Suprapubic skin (tissue), 4 donors: ENCODE measurements around the gene IL3. TPM values are rescaled to one million over a fixed set of nuclear protein-coding genes. Genes with fewer than 3 reads are reported as not detected.

ENCODE experiments used
- DNase-seq, 2 donors: peaks; one replicate each; pipeline ENCODE4 v3.0.0-alpha.2; 2019; ENCODE audit warnings: low spot score in 2 of 2
- H3K27ac ChIP-seq: fragments of 200-600 bp; sonication (generic); one replicate; pipeline ENCODE4 v1.5.1; 2019
- H3K27me3 ChIP-seq: fragments of 200-600 bp; sonication (generic); one replicate; pipeline ENCODE4 v1.5.1; 2019
- H3K36me3 ChIP-seq: fragments of 200-600 bp; sonication (generic); one replicate; pipeline ENCODE4 v1.5.1; 2019
- H3K4me1 ChIP-seq: fragments of 200-600 bp; sonication (generic); one replicate; pipeline ENCODE4 v1.5.1; 2019
- H3K4me3 ChIP-seq: fragments of 200-600 bp; sonication (generic); one replicate; pipeline ENCODE4 v1.5.1; 2019; ENCODE audit warnings: mild to moderate bottlenecking
- H3K9me3 ChIP-seq: fragments of 200-600 bp; sonication (generic); one replicate; pipeline ENCODE4 v1.5.1; 2019
- EP300 ChIP-seq: sonication (generic); formaldehyde crosslinking; IDR thresholded peaks from one replicate; pipeline ENCODE4 v1.6.1; 2017; ENCODE audit warnings: antibody characterized with exemption
- POLR2A ChIP-seq, 2 donors: fragments of 450-650 bp; IDR thresholded peaks; one replicate each; pipeline ENCODE4 v1.6.1; 2017; ENCODE audit warnings: antibody characterized with exemption in 2 of 2, mild to moderate bottlenecking in 2 of 2, moderate library complexity in 2 of 2
- POLR2AphosphoS5 ChIP-seq, 3 donors: sonication (generic); formaldehyde crosslinking; IDR thresholded peaks; one replicate each; pipeline ENCODE4 v1.6.1; 2017; ENCODE audit warnings: antibody characterized with exemption in 3 of 3
- WGBS: methylation state at CpG from one replicate; pipeline ENCODE4 v1.1.5; 2018; 5-methylcytosine and 5-hydroxymethylcytosine counted together
- total RNA-seq, 4 donors: library from RNA; depleted of rRNA; stranded (reverse); fragments of >200 nt; gene quantifications; one replicate each; pipeline ENCODE4 v1.1.0, GENCODE V29; 2016
- TF ChIP-seq, protein P1 (sequence below), 2 donors: fragments of 200-600 bp in 1 of 2; fragments of 450-650 bp in 1 of 2; sonication (generic) in 1 of 2; IDR thresholded peaks; one replicate each; pipeline ENCODE4 v1.5.1; 2016 to 2019; ENCODE audit warnings: antibody characterized with exemption in 2 of 2, mild to moderate bottlenecking in 1 of 2, moderate library complexity in 1 of 2

IL3 gene
- total RNA-seq, 4 donors from 2014 or later = not detected

DNA sequence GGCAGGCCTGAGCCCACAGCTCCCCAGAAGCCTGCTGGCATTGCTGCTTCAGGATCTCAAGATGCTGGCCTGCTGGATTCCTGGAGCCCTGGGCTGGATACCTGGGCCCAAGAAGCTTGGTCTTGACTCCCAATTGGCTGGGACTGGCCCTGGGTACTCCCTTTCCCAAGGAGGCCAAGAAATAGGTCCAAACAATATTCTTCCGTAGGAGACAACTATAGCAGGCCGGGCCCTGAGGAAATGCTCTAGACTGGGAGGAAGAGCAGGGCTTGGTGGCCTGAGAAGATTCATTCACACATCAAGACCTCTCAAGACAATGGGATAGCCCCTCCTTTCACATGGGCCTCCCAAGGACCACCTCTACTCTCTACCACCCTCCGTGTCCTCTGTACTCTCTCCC lies 21.0 kb downstream of the IL3 start:
- no peaks in the 10 kb centered on the region for H3K27me3 ChIP-seq
- peaks cover 8% of the 10 kb centered on the region for H3K4me1 ChIP-seq
- no peak overlapping the region for H3K4me3 ChIP-seq
- WGBS = 91% methylated on average over 3 of the region's 3 CpGs
- TF ChIP-seq POLR2A (IDR thresholded peaks at IDR 0.05) (no peak), POLR2AphosphoS5 (IDR thresholded peaks at IDR 0.05) (no peak), EP300 (no peak)
- TF ChIP-seq, protein P1, sequence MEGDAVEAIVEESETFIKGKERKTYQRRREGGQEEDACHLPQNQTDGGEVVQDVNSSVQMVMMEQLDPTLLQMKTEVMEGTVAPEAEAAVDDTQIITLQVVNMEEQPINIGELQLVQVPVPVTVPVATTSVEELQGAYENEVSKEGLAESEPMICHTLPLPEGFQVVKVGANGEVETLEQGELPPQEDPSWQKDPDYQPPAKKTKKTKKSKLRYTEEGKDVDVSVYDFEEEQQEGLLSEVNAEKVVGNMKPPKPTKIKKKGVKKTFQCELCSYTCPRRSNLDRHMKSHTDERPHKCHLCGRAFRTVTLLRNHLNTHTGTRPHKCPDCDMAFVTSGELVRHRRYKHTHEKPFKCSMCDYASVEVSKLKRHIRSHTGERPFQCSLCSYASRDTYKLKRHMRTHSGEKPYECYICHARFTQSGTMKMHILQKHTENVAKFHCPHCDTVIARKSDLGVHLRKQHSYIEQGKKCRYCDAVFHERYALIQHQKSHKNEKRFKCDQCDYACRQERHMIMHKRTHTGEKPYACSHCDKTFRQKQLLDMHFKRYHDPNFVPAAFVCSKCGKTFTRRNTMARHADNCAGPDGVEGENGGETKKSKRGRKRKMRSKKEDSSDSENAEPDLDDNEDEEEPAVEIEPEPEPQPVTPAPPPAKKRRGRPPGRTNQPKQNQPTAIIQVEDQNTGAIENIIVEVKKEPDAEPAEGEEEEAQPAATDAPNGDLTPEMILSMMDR (IDR thresholded peaks at IDR 0.05) = no peak
- H3K36me3 ChIP-seq = no peaks in the 10 kb centered on the region
- no peaks in the 10 kb centered on the region for H3K9me3 ChIP-seq
- no peak for DNase-seq
- no peak overlapping the region for H3K27ac ChIP-seq

DNA sequence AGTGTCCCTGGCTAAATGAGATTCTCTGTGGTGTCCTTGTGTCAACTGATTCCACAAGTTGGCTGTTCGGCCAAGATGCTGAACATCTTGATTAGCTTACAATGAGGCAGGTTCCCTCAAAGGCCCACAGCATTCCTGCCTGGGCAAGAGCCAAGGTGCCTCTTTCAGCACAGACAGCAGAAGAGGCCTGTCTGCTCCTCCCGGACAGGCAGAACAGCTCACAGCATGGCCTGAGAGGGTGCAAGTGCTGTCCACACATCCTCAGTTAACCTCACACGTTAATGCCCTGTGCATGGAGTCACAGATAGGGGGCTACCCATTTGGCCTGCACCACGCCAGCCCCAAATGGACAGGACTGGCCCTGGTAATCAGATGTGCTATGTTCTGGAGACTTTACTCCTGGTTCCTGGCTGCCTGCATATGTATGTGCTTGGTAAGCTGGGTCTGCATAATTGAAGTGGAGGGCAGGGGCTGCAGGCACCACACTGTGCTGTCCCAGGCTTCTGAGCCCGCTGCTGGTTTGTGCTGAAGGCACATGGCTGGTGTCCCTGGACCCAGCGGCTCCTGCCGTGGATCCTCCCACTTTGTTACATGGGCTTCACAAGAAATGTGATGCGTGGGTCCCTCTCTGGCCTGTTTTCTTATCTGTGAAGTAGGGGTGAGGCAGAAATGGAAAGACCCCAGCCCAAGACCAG lies 22.0 kb downstream of the IL3 start:
- Histone ChIP-seq H3K36me3 (no peaks in the 10 kb centered on the region), H3K4me3 (no peak overlapping the region), H3K4me1 (peaks cover 10% of the 10 kb centered on the region), H3K9me3 (no peaks in the 10 kb centered on the region), H3K27ac (no peak overlapping the region), H3K27me3 (no peaks in the 10 kb centered on the region)
- TF ChIP-seq, protein P1 (IDR thresholded peaks at IDR 0.05) = no peak
- no peak for TF ChIP-seq EP300
- TF ChIP-seq POLR2AphosphoS5 (IDR thresholded peaks at IDR 0.05) = no peak
- no peak for TF ChIP-seq POLR2A (IDR thresholded peaks at IDR 0.05)
- WGBS = 86% methylated on average over 1 of the region's 8 CpGs
- no peak for DNase-seq

DNA sequence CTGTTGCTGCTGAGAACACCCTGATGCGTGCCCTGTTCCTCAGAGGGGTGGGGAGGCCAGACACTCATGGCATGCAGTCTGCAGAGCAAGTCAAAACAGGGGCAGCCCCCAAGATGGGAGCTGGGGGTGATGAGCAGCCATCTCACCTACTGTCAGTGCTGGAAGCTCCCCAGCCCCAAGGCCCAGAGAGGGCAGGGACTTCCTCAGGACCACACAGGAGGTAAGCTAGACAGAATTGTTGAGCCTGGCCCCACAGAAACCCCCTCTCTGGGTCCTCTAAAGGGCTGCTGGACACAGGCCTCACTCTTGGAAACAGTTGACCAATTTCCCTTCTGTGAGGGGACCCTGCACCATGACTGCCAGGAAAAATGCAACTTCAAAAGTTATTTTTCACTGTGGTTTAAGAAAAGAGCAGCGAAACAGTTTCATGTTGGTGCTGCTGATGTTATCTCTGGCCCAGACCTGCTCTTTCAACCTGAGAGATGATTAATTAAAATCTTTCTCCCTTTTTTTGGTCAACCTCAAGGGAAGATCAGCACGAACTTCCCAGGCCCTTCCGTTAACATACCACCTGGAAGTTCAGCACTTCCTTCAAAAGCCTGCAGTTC lies 22.7 kb downstream of the IL3 start:
- Histone ChIP-seq H3K27me3 (no peaks in the 10 kb centered on the region), H3K27ac (no peak overlapping the region), H3K4me3 (no peak overlapping the region), H3K4me1 (peaks cover 10% of the 10 kb centered on the region), H3K9me3 (no peaks in the 10 kb centered on the region), H3K36me3 (no peaks in the 10 kb centered on the region)
- no peak for DNase-seq
- WGBS = 74% methylated on average over 3 of the region's 4 CpGs
- TF ChIP-seq POLR2AphosphoS5 (IDR thresholded peaks at IDR 0.05) = no peak

DNA sequence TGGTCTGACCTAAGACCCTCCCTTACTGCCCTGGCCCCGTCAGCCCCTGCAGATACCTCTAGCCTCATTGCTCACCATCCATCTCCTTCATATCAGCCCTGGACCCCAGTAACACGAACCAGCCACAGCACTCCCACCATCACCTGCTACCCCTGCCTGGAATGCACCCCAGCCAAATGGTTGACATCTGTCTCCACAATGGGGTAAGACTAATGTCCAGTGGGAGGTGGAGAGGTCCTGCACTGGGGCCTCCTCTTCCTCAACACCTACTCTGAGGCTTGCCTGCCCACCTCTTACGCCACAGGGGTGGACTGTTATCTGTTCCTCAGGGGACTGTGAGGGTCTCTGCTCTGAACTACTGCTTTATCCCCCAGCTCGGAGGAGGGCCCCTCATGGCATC lies 25.2 kb downstream of the IL3 start:
- 87% methylated on average over 4 of the region's 4 CpGs for WGBS
- Histone ChIP-seq H3K4me1 (peaks cover 10% of the 10 kb centered on the region), H3K36me3 (no peaks in the 10 kb centered on the region), H3K27me3 (no peaks in the 10 kb centered on the region), H3K9me3 (no peaks in the 10 kb centered on the region), H3K4me3 (no peak overlapping the region), H3K27ac (no peak overlapping the region)
- no peak for DNase-seq
- TF ChIP-seq EP300 (no peak), POLR2AphosphoS5 (IDR thresholded peaks at IDR 0.05) (no peak), POLR2A (IDR thresholded peaks at IDR 0.05) (no peak)
- TF ChIP-seq, protein P1 (IDR thresholded peaks at IDR 0.05) = no peak

DNA sequence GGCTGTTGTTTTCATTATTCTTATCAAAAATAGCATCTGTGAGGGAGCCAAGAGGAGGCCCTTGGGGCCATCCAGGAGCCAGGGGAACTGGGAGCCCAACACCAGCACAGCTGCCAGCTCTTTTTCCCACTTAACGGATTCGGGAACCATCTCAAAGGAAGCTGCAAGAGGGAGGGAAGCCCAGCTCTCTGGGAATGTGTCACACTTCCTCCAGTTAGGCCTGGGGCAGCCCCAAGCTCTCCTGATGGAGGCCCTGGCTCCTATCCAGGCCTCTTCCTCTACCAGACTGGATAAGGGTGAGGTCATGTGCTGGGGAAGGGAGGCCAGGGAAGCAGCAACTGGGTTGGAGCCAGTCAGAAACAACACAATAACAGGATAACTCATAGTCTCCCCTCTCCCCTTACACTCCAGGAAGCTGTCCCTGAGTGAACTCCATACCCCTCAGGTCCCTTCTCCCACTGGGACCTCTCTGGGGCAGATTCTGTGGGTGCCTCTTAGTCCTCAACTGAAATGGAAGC lies 25.9 kb downstream of the IL3 start:
- DNase-seq = peak in 1 of 2 donors; percentile 56
- Histone ChIP-seq H3K36me3 (no peaks in the 10 kb centered on the region), H3K27me3 (no peaks in the 10 kb centered on the region), H3K4me3 (no peak overlapping the region), H3K4me1 (peaks cover 10% of the 10 kb centered on the region), H3K27ac (no peak overlapping the region), H3K9me3 (no peaks in the 10 kb centered on the region)
- WGBS = 39% methylated on average over 2 of the region's 2 CpGs
- TF ChIP-seq EP300 (no peak), POLR2AphosphoS5 (IDR thresholded peaks at IDR 0.05) (no peak), POLR2A (IDR thresholded peaks at IDR 0.05) (no peak)
- TF ChIP-seq, protein P1 (IDR thresholded peaks at IDR 0.05) = no peak
